ENCODE measurements around the gene CNOT8.

- TF ChIP-seq, protein P1, sequence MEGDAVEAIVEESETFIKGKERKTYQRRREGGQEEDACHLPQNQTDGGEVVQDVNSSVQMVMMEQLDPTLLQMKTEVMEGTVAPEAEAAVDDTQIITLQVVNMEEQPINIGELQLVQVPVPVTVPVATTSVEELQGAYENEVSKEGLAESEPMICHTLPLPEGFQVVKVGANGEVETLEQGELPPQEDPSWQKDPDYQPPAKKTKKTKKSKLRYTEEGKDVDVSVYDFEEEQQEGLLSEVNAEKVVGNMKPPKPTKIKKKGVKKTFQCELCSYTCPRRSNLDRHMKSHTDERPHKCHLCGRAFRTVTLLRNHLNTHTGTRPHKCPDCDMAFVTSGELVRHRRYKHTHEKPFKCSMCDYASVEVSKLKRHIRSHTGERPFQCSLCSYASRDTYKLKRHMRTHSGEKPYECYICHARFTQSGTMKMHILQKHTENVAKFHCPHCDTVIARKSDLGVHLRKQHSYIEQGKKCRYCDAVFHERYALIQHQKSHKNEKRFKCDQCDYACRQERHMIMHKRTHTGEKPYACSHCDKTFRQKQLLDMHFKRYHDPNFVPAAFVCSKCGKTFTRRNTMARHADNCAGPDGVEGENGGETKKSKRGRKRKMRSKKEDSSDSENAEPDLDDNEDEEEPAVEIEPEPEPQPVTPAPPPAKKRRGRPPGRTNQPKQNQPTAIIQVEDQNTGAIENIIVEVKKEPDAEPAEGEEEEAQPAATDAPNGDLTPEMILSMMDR (IDR thresholded peaks at IDR 0.05; ENCODE audit: low read depth, low read length, poor library complexity, severe bottlenecking), result no peak
- no peak for TF ChIP-seq EZH2phosphoT487 (IDR thresholded peaks at IDR 0.05; ENCODE audit: borderline replicate concordance, low read length)
Measured at GRCh38 chr5:154824070-154824469, 34.4 kb upstream of the CNOT8 start.
